Measurements from ENCODE around the gene PHF14.

Gene PHF14

DNA sequence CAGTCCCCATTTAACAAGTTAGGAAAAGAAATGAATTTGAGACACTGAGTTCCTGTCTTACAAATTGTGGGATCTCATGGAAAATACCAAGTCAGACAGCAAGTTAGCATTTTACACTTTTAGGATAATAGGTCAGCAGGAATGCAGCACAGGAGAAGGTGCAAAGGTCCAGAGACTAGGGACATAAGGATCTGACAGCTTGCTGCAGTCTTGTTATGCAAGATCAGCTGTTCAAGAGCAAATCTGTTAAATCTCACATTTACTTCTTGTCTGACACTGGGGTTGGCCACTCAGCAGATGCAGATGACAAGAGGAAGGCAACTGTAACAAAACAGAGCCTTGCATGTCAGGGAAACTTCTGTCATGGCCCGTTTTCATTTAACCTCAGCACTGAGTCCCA, 239.6 kb downstream of the PHF14 start:
- DNase-seq, result no peak

- no peak for DNase-seq
Measured at GRCh38 chr7:11216276-11216675, 242.6 kb downstream of the PHF14 start.

DNA sequence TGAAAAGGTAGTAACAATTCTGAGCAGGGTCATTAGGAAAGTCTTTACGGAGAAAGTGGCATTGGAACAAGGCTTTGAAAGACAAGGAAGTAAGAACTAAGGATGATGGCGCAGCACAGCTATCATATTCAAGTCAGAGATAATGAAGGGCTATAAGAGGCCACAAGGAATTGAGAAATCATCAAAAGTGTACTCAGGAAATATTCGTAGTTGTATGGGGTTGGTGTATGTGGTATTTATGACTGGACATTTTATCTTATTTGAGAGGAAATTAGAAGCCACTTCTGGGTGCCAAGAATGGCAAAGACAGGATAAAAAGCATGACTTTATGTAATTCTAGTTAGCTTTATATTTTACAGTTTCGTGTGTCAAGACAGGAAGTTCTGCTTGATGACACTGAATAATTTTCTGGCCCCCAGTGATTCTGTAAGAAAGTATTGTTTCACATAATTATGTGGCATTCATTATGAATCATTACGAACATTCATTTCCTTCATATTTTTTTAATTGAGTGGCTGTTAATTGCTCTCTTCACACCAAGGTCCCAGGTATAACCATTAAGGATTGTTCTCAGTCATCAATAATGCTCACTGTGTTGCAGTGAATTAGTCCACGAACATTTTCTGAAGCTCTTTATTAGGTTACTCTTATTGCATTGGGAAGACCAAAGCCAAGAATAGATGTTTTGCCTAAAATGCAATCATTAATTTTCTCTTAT, 244.3 kb downstream of the PHF14 start:
- DNase-seq, result no peak
